ENCODE measurements around the gene SUGCT. TPM values are rescaled to one million over a fixed set of nuclear protein-coding genes. Genes with fewer than 3 reads are reported as not detected.

The SUGCT gene
- total RNA-seq, 1 donor: 6.7 TPM

DNA sequence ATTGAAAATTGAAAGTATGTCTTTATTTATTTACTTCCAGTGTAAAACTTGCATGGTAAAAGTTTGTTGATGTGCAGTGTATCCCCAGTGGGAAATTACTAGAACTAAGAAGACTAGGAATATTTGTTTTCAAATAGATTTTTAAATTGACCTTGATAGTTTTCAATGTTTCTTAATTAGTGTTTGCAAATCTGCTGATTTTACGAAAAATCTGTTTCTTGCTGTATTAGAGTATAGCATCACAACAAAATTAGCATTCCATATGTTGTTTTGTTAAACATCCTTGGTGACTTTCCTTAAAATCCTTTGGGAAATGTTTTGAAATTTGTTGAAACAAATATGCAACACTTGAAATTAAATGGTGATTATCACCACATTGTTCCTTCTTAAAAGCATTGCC, 425.9 kb downstream of the SUGCT start:
- TF ChIP-seq CTCF (IDR thresholded peaks at IDR 0.05; ENCODE audit: insufficient read depth, low read length): no peak
- DNase-seq (ENCODE audit: low read depth): no peak
- no peak overlapping the region for H3K4me3 ChIP-seq (ENCODE audit: low read depth, low read length)

DNA sequence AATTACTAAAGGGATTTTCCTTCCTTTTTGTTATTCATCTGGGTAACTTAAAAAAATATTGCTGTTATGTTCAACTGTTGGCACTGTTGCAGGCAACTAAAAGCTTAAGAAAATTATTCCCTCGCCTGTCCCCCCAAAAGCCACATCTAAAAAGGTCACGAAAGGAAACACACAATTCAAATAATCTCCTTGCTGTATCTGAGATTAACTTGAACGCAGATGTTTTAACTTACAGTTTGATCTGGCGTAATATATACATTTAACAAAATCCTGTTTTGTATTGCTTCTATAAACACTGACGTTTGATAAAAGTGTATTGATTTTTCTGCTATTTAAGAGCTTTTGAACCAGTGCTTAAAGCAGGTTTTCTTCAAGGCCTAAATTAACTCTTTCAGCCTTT, 432.1 kb downstream of the SUGCT start:
- no peak for TF ChIP-seq CTCF (IDR thresholded peaks at IDR 0.05; ENCODE audit: insufficient read depth, low read length)
- DNase-seq (ENCODE audit: low read depth): no peak
- H3K4me3 ChIP-seq (ENCODE audit: low read depth, low read length): no peak overlapping the region

DNA sequence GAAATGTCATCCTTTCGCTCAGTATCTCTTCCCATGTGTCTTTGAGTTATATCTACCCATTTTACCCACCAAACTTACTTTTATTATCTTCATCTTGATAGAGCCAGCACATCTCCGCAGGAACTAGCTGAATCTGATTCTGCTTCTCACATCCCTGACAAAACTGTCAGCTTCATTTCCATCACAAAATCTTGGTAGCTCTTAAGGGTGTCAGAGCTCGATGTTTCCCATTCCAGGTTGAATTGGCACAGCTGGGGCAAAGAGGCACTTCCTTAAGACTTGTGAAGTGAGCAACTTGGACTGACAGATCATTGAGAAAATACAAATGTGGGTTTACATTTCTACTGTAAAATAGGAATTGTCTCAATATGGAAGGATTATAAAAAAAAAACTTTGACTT, 434.5 kb downstream of the SUGCT start:
- no peak for TF ChIP-seq CTCF (IDR thresholded peaks at IDR 0.05; ENCODE audit: insufficient read depth, low read length)
- H3K4me3 ChIP-seq (ENCODE audit: low read depth, low read length): no peak overlapping the region
- DNase-seq (ENCODE audit: low read depth): no peak

DNA sequence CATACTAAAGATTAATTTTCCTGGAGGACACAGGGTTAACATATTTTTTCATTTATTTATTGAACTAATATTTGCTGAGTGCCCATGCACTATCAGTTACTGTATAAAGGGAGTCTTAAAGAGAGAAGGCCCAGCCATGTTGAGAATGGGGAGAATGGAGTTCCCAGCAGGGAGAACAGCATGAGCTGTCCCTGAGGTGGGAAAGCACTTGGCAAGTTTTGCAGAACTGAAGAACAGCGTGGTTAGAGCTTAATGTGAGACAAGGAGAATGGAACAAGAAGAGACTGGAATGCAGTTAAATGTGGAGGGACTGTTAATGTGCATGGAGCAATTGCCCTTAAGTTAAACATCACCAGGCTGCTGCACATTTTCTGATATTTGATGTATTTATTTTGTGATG, 435.4 kb downstream of the SUGCT start:
- TF ChIP-seq CTCF (IDR thresholded peaks at IDR 0.05; ENCODE audit: insufficient read depth, low read length): no peak
- no peak for DNase-seq (ENCODE audit: low read depth)
- no peak overlapping the region for H3K4me3 ChIP-seq (ENCODE audit: low read depth, low read length)

DNA sequence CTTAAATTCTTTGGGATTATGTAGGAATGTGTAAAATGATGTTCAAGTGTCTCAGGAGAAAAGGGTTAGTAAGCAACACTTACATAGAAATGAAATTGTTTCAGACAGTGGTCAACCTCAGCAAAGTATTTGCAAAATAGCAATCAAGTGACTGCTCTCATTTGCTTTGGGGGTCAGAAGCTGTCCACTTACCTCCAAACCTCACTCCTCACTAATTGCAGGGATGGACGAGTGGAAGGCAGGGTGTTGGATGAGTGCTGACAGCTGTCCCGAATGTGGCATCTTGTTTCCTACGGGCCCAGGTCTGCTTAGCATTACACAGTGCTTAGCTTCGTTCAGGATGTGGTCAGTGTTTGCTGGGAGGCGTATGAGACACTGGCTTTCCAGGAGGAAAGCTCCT, 437.0 kb downstream of the SUGCT start:
- DNase-seq (ENCODE audit: low read depth): peak; percentile 37
- no peak for TF ChIP-seq CTCF (IDR thresholded peaks at IDR 0.05; ENCODE audit: insufficient read depth, low read length)
- H3K4me3 ChIP-seq (ENCODE audit: low read depth, low read length): no peak overlapping the region

DNA sequence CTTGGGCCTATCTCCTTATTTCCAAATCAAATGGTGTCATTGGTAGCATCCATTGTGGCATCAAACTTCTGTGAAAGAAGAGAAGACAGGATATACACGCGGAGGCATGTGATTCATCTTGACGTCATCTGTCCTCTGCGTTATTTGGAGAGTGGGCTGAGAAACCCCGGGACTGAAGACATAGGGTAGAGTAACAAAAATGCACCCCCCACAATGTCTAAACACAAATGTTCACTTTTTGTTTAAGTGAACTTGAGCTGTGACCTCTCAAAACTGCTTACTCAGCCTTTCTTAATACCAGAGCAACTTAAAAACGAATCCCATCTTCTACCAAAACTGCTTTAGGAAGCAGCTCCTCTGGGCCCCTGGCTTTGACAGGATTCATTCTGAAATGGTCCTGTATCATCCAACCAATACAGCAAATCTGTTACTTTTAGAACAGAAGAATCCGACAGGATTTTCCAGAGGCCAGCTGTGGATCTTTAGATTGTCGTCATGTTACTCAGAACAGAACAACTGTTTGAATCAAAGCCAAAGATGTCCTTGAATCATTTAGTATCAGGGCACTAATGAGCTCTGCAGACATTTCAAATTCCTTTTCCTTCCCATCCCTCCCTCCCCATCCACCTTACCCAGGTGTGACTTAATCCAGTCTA, 438.1 kb downstream of the SUGCT start:
- no peak overlapping the region for H3K4me3 ChIP-seq (ENCODE audit: low read depth, low read length)
- TF ChIP-seq CTCF (IDR thresholded peaks at IDR 0.05; ENCODE audit: insufficient read depth, low read length): no peak
- no peak for DNase-seq (ENCODE audit: low read depth)

DNA sequence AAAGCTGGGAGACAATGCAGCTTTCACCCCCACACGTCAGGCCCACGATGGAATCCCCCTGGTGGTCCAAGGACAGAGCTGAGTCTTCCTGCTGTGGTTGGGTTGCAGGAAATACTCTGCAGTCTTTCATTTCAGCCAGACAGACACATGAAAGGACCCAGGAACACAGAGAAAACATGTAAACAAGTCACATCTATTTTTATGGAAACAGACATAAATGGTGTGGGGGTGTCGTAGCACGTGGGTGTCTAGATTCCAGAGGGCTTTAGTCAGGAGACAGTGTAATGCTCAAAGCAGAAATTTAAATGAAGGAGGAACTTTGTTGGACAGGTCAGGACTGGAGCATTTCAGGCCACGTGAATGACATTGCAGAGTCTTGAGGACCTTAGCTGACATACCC, 444.6 kb downstream of the SUGCT start:
- no peak overlapping the region for H3K4me3 ChIP-seq (ENCODE audit: low read depth, low read length)
- no peak for TF ChIP-seq CTCF (IDR thresholded peaks at IDR 0.05; ENCODE audit: insufficient read depth, low read length)
- DNase-seq (ENCODE audit: low read depth): no peak
